Keratinocyte (primary cell): Measurements from ENCODE around the gene RAB11FIP4. TPM values are rescaled to one million over a fixed set of nuclear protein-coding genes. Genes with fewer than 3 reads are reported as not detected.

Source experiments
- DNase-seq: peaks from one replicate; pipeline ENCODE4 v3.0.0-alpha.2; 2011; ENCODE audit warnings: low read depth, missing footprints, low spot score
- FAIRE-seq: peaks from 2 replicates; lab custom pipeline; 2011; peaks lifted over from hg19 to GRCh38; lab: Jason Lieb, UNC
- H2AFZ ChIP-seq: 2 replicates; pipeline ENCODE4 v1.6.0; 2012; ENCODE audit warnings: low read length, control low read depth, inconsistent platforms; ENCODE audit not compliant: control insufficient read depth
- H3K27ac ChIP-seq: 2 replicates; pipeline ENCODE4 v1.5.1; 2011; ENCODE audit warnings: low read length; ENCODE audit not compliant: control insufficient read depth, insufficient read depth
- H3K27me3 ChIP-seq: 3 replicates; pipeline ENCODE4 v1.6.0; 2011; ENCODE audit warnings: low read length; ENCODE audit not compliant: control insufficient read depth, insufficient read depth; ENCODE audit errors: extremely low read depth
- H3K36me3 ChIP-seq, 2 experiments: 2 replicates in 1 of 2; 3 replicates in 1 of 2; pipeline ENCODE4 v1.5.1; 2011; ENCODE audit warnings: low read length in 2 of 2, mild to moderate bottlenecking in 1 of 2; ENCODE audit not compliant: control insufficient read depth in 2 of 2, insufficient read depth in 2 of 2; ENCODE audit errors: extremely low read depth in 1 of 2
- H3K4me1 ChIP-seq: 3 replicates; pipeline ENCODE4 v1.5.1; 2011; ENCODE audit warnings: low read length; ENCODE audit not compliant: control insufficient read depth, insufficient read depth; ENCODE audit errors: extremely low read depth
- H3K4me2 ChIP-seq: 3 replicates; pipeline ENCODE4 v1.6.0; 2011; ENCODE audit warnings: low read depth, low read length; ENCODE audit not compliant: control insufficient read depth, insufficient read depth; ENCODE audit errors: extremely low read depth
- H3K4me3 ChIP-seq, 3 experiments: fragments of 200-600 bp in 1 of 3; sonication (generic) in 1 of 3; 2 replicates in 2 of 3; 3 replicates in 1 of 3; pipeline ENCODE4 v1.5.1; 2011 to 2016; ENCODE audit warnings: low read length in 3 of 3, mild to moderate bottlenecking in 3 of 3, control low read depth in 2 of 3, inconsistent platforms in 1 of 3, low read depth in 1 of 3, mixed read lengths in 1 of 3, mixed run types in 1 of 3, moderate library complexity in 1 of 3; ENCODE audit not compliant: control insufficient read depth in 2 of 3, insufficient read depth in 2 of 3; ENCODE audit errors: extremely low read depth in 1 of 3
- H3K79me2 ChIP-seq: 2 replicates; pipeline ENCODE4 v1.6.0; 2012; ENCODE audit warnings: low read length; ENCODE audit not compliant: control insufficient read depth, insufficient read depth
- H3K9ac ChIP-seq: 3 replicates; pipeline ENCODE4 v1.6.0; 2011; ENCODE audit warnings: low read length; ENCODE audit not compliant: control insufficient read depth, insufficient read depth; ENCODE audit errors: extremely low read depth
- H3K9me1 ChIP-seq: 3 replicates; pipeline ENCODE4 v1.6.0; 2011; ENCODE audit warnings: low read length; ENCODE audit not compliant: control insufficient read depth, insufficient read depth; ENCODE audit errors: extremely low read depth
- H3K9me3 ChIP-seq: 2 replicates; pipeline ENCODE4 v1.5.1; 2012; ENCODE audit warnings: low read depth, low read length; ENCODE audit not compliant: control insufficient read depth
- H4K20me1 ChIP-seq: 3 replicates; pipeline ENCODE4 v1.6.0; 2011; ENCODE audit warnings: low read length; ENCODE audit not compliant: control insufficient read depth, insufficient read depth; ENCODE audit errors: extremely low read depth
- CTCF ChIP-seq, 3 experiments: IDR thresholded peaks in 1 of 3; conservative IDR thresholded peaks in 1 of 3; optimal IDR thresholded peaks in 1 of 3; 2 replicates in 2 of 3; 3 replicates in 1 of 3; pipeline versions ENCODE3 to v1.5.1; 2011; ENCODE audit warnings: low read length in 3 of 3, mild to moderate bottlenecking in 3 of 3, moderate library complexity in 2 of 3, control low read depth in 1 of 3, inconsistent platforms in 1 of 3; ENCODE audit not compliant: insufficient read depth in 2 of 3; ENCODE audit errors: extremely low read depth in 1 of 3
- EZH2 ChIP-seq: IDR thresholded peaks from one replicate; pipeline ENCODE4 v1.6.1; 2012; ENCODE audit warnings: inconsistent platforms, mild to moderate bottlenecking, low read length, moderate library complexity
- dilution Hi-C: fragments of 300-500 bp; cut with MboI; formaldehyde crosslinking; loops from one replicate; pipeline ENCODE4 v1.7.0; 2020; ENCODE audit warnings: low sequenced_read_pairs; ENCODE audit not compliant: extremely low pct_ligation_motif_present
- polyA plus RNA-seq, 5 experiments: library from polyadenylated mRNA; depleted of rRNA in 3 of 5; stranded (reverse) in 3 of 5; stranded (forward) in 1 of 5; unstranded in 1 of 5; fragments of >200 nt; gene quantifications; 1 replicate in 1 of 5; 2 replicates in 3 of 5; 3 replicates in 1 of 5; pipeline versions ENCODE4 v1.2.1 to v1.2.3, GENCODE V29; 2011 to 2012; ENCODE audit warnings: missing spikeins in 2 of 5, low read depth in 1 of 5, low replicate concordance in 1 of 5

RAB11FIP4 gene
- polyA plus RNA-seq, 1 donor (not counting 4 experiments of a cell fraction or from before 2014, with no cell fraction given) = 9.1 TPM

GRCh38 chr17:31476525-31477416, 85.3 kb downstream of the RAB11FIP4 start:
- Histone ChIP-seq H2AFZ (no peak overlapping the region), H3K27me3 (peaks cover 6% of the 10 kb centered on the region), H3K4me3 (no peak overlapping the region), H3K9ac (no peak overlapping the region), H3K4me2 (no peak overlapping the region), H3K36me3 (no peaks in the 10 kb centered on the region), H3K4me1 (no peaks in the 10 kb centered on the region), H3K9me1 (no peaks in the 10 kb centered on the region), H3K9me3 (no peaks in the 10 kb centered on the region), H3K79me2 (no peaks in the 10 kb centered on the region), H4K20me1 (no peaks in the 10 kb centered on the region), H3K27ac (no peak overlapping the region)
- dilution Hi-C loops = no loop called here
- no peak for TF ChIP-seq CTCF (optimal IDR thresholded peaks at IDR 0.05 in 1 of 3, IDR thresholded peaks at IDR 0.05 in 1 of 3, conservative IDR thresholded peaks at IDR 0.05 in 1 of 3; ENCODE audit: extremely low read depth in 1 of 3, insufficient read depth in 2 of 3, low read length in 3 of 3)
- TF ChIP-seq EZH2 = no peak
- FAIRE-seq = no peak
- no peak for DNase-seq

GRCh38 chr17:31477417-31478055, 86.1 kb downstream of the RAB11FIP4 start:
- no peak for TF ChIP-seq EZH2
- Histone ChIP-seq H3K27me3 (peaks cover 6% of the 10 kb centered on the region), H3K9me1 (no peaks in the 10 kb centered on the region), H2AFZ (no peak overlapping the region), H3K27ac (no peak overlapping the region), H3K79me2 (no peaks in the 10 kb centered on the region), H3K9ac (no peak overlapping the region), H3K9me3 (no peaks in the 10 kb centered on the region), H3K36me3 (no peaks in the 10 kb centered on the region), H3K4me1 (no peaks in the 10 kb centered on the region), H3K4me2 (no peak overlapping the region), H3K4me3 (no peak overlapping the region), H4K20me1 (no peaks in the 10 kb centered on the region)
- no peak for DNase-seq
- dilution Hi-C loops = no loop called here
- no peak for FAIRE-seq
